ENCODE data around the gene TERB1. TPM values are rescaled to one million over a fixed set of nuclear protein-coding genes. Genes with fewer than 3 reads are reported as not detected.

TERB1 gene
- 0.06 and 0.16 TPM in 2 replicates for total RNA-seq

GRCh38 chr16:66801320-66802105, at the start of gene TERB1:
Gene TERB1, minus strand, starts transcription at chr16:66801584. Its CDS starts 4,786 bp downstream, at chr16:66796798.

GRCh38 chr16:66844342-66845079, 43.1 kb upstream of the TERB1 start, which contains the start of gene CA7:
Gene CA7, plus strand, starts transcription at chr16:66844414. Its CDS starts 74 bp downstream, at chr16:66844488.

GRCh38 chr16:66830422-66831404, 29.3 kb upstream of the TERB1 start, which contains the start of gene NAE1:
Gene NAE1, minus strand, starts transcription at chr16:66830976. Its CDS starts 77 bp downstream, at chr16:66830899.

GRCh38 chr16:66751303-66751991, 49.9 kb downstream of the TERB1 start, which contains the start of gene DYNC1LI2:
Gene DYNC1LI2, minus strand, starts transcription at chr16:66751609. Its CDS starts 18 bp downstream, at chr16:66751591.

Other genes with a start within 250 kb of the TERB1 start
- gene CKLF, start 249.0 kb downstream of the TERB1 start, total RNA-seq: 70.2 and 81.1 TPM in 2 replicates
- gene CMTM1, start 235.1 kb downstream of the TERB1 start, total RNA-seq: 1.1 and 2.9 TPM in 2 replicates
- not detected in 2 replicates for gene CMTM2, start 222.1 kb downstream of the TERB1 start, total RNA-seq
- 19.4 and 26.6 TPM in 2 replicates for gene CMTM3, start 196.9 kb downstream of the TERB1 start, total RNA-seq
- 5.5 and 11.0 TPM in 2 replicates for gene CMTM4, start 104.8 kb downstream of the TERB1 start, total RNA-seq
- 97.0 and 170 TPM in 2 replicates for gene DYNC1LI2, start 50.0 kb downstream of the TERB1 start, total RNA-seq
- gene NAE1, start 29.4 kb upstream of the TERB1 start, total RNA-seq: 46.6 and 47.7 TPM in 2 replicates
- gene CA7, start 42.8 kb upstream of the TERB1 start, total RNA-seq: not detected in 2 replicates
- gene PDP2, start 78.9 kb upstream of the TERB1 start, total RNA-seq: 2.6 and 10.6 TPM in 2 replicates
- not detected in 2 replicates for gene CDH16, start 117.3 kb upstream of the TERB1 start, total RNA-seq
- 1.1 and 2.1 TPM in 2 replicates for gene RRAD, start 124.0 kb upstream of the TERB1 start, total RNA-seq
- 131 and 136 TPM in 2 replicates for gene CIAO2B, start 132.8 kb upstream of the TERB1 start, total RNA-seq
- 14.2 and 17.7 TPM in 2 replicates for gene CES2, start 133.9 kb upstream of the TERB1 start, total RNA-seq
- gene CES3, start 159.7 kb upstream of the TERB1 start, total RNA-seq: not detected in 2 replicates
- gene CES4A, start 187.0 kb upstream of the TERB1 start, total RNA-seq: 0.49 and 1.7 TPM in 2 replicates
- gene CBFB, start 227.6 kb upstream of the TERB1 start, total RNA-seq: 70.4 and 113 TPM in 2 replicates

All from bladder microvascular endothelial cell (primary cell).